HepG2 (cell line): Measurements from ENCODE around the gene TCF12.

Experiments
- ARID4A ChIP-seq: sonication (generic); formaldehyde crosslinking; IDR thresholded peaks from 2 replicates; pipeline ENCODE4 v1.5.0; 2020; ENCODE audit warnings: mild to moderate bottlenecking, missing genetic modification reagents, borderline replicate concordance
- SKIL ChIP-seq: sonication (generic); formaldehyde crosslinking; IDR thresholded peaks from 2 replicates; pipeline ENCODE4 v1.8.0; 2022; ENCODE audit warnings: missing genetic modification reagents, mild to moderate bottlenecking, moderate library complexity, borderline replicate concordance
- ZBTB21 ChIP-seq: sonication (generic); formaldehyde crosslinking; IDR thresholded peaks from 2 replicates; pipeline ENCODE4 v1.4.0; 2020; ENCODE audit warnings: missing genetic modification reagents
- ZNF496 ChIP-seq: sonication (generic); formaldehyde crosslinking; IDR thresholded peaks from 2 replicates; pipeline ENCODE4 v1.8.1; 2023; ENCODE audit warnings: mild to moderate bottlenecking, moderate library complexity, missing genetic modification reagents; ENCODE audit not compliant: insufficient replicate concordance
- ZNF770 ChIP-seq: sonication (generic); formaldehyde crosslinking; IDR thresholded peaks from 2 replicates; pipeline ENCODE4 v1.5.0; 2020; ENCODE audit warnings: mild to moderate bottlenecking, missing genetic modification reagents

GRCh38 chr15:56977232-56977631 is 58.8 kb downstream of the TCF12 start:
- TF ChIP-seq ARID4A (no peak), ZBTB21 (CRISPR knock-in tag) (no peak), ZNF770 (CRISPR knock-in tag) (no peak), SKIL (no peak), ZNF496 (no peak)
